NCI-H1048 (cell line): ENCODE results near the gene UBE2K.
"Not testable (repeated sequence)": the region's sequence is repeated elsewhere in the genome, so short reads cannot be mapped to it uniquely, and the experiment has no call there.

Experiments
- DNase-seq: peaks from one replicate; lab custom pipeline; 2025; lab: John Stamatoyannopoulos, UW

The UBE2K gene

DNA sequence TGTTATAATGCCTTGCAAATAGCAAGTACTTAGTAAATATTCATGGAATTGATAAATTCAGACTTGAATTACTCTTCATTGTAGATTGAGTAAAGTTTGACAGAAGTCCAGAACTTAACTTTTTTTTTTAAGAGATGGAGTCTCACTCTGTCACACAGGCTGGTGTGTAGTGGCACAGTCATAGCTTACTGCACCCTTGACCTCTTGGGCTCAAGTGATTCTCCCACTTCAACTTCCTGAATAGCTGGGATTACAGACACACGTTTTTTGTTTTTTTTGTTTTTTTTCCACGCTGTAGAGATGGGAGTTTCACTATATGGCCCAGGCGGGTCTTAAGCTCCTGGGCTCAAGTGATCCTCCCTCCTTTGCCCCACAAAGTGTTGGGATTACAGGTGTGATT, 32.1 kb downstream of the UBE2K start:
- no peak for DNase-seq

GRCh38 chr4:39731908-39732307, 34.0 kb downstream of the UBE2K start:
- no peak for DNase-seq

DNA sequence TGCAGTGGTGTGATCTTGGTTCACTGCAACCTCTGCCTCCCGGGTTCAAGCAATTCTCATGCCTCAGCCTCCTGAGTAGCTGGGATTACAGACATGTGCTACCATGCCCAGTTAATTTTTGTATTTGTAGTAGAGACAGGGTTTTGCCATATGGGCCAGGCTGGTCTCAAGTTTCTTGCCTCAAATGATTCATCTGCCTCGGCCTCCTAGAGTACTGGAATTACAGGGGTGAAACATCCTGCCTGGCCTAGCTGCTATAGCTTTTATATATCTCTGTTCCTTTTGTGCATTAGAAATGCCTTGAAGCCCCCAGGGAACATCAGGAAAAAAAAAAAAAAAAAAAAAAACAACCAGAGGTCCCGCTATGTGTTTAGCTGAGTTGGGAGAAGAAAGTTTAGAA, 34.8 kb downstream of the UBE2K start:
- no peak for DNase-seq

DNA sequence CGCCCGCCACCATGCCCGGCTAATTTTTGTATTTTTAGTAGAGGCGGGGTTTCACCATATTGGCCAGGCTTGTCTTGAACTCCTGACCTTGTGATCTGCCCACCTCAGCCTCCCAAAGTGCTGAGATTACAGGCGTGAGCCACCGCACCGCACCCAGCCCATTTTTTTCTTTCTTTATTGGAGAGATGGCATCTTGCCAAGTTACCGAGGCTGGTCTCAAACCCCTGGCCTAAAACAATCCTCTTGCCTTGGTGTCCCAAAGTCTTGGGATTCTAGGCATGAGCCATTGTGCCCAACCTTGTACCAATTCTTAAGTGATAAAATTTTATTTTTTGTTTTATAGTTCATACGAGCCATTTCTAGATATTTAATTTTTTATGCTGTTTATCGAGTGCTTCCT, 41.7 kb downstream of the UBE2K start:
- not testable (repeated sequence) for DNase-seq

- DNase-seq, result no peak
Measured at GRCh38 chr4:39741401-39741800, 43.5 kb downstream of the UBE2K start.

DNA sequence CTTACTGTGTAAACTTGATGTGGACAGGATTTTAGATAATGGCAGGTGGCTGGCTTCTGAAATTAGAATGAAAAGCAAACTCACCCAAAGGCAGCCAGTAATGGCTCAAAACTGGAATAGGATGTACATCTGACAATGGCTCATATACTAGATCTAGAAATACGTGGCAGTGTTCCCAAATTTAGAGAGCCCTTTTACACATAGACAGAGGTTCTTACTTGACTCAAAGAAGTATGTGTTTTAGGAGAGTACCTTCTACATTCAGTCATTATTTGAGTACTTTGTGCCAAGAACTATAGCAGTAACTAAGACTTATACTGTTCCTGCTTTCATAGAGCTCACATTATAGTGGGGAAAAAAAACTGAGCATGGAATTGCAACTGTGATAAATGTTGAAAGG, 48.0 kb downstream of the UBE2K start:
- DNase-seq, result no peak

GRCh38 chr4:39750216-39750615, 52.3 kb downstream of the UBE2K start:
- no peak for DNase-seq

- no peak for DNase-seq
Measured at GRCh38 chr4:39754309-39754708, 56.4 kb downstream of the UBE2K start.

- DNase-seq, result no peak
Measured at GRCh38 chr4:39756159-39756558, 58.2 kb downstream of the UBE2K start.

DNA sequence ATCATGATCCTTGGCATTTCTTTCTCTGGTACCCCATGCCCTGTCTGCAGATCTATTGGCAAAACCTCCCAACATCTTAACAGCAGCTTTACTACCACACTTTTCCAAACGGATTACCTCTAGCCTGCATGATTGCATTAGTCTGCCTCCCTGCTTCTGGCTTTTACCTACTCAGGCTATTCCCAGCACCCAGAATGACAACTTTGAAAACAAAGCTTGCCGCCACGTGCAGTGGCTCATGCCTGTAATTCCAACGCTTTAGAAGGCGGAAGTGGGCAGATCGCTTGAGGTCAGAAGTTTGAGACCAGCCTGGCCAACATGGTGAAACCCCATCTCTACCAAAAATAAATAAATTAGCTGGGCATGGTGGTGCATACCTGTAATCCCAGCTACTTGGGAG, 60.2 kb downstream of the UBE2K start:
- no peak for DNase-seq

DNA sequence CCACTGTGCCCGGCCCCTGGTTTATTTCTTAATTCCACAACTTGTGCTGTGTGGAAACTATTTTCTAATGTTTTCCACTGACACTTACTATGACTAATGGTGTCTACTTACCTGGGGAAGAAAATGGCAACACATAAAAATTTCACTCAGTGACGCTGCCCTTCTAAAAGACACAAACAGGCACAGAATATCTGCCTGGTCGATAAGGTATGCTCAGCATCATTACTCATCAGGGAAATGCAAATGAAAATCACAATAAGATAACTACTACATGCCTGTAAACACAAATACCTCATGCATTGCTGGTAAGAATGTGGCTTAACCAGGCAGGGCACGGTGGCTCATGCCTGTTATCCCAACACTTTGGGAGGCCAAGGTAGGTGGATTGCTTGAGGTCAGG, 61.6 kb downstream of the UBE2K start:
- DNase-seq, result no peak

GRCh38 chr4:39761005-39761667, 63.2 kb downstream of the UBE2K start:
- DNase-seq, result no peak

DNA sequence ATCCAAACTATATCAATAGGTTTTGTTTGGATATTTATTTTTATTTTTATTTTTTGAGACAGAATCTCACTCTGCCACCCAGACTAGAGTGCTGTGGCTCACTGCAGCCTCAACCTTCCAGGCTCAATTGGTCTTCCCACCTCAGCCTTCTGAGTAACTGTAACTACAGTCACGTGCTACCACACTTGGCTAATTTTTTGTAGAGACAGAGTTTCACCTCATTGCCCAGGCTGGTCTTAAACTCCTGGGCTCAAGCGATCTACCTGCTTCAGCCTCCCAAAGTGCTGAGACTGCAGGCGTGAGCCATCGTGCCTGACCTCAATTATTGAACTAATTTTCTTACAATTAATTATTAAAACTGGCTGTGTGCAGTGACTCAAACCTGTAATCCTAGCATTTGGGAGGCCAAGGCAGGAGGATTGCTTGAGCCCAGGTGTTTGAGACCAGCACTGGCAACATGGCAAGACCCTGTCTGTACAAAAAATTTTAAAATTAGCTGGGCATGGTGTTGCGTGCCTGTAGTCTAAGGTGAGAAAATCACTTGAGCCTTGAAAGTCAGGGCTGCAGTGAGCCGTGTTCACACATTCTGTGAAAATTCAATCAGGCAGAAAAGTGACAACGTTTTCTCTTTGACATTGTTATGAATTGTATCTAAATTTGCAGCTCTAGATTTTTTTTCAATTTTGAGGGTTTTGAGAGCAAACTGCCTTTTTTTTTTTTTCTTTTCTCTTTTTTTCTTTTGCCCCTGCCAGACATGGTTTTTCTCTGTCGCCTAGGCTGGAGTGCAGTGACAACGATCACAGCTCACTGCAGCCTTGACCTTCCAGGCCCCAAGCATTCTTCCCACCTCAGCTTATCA, 66.0 kb downstream of the UBE2K start:
- no peak for DNase-seq

- DNase-seq, result no peak
Measured at GRCh38 chr4:39770005-39770404, 72.1 kb downstream of the UBE2K start.

DNA sequence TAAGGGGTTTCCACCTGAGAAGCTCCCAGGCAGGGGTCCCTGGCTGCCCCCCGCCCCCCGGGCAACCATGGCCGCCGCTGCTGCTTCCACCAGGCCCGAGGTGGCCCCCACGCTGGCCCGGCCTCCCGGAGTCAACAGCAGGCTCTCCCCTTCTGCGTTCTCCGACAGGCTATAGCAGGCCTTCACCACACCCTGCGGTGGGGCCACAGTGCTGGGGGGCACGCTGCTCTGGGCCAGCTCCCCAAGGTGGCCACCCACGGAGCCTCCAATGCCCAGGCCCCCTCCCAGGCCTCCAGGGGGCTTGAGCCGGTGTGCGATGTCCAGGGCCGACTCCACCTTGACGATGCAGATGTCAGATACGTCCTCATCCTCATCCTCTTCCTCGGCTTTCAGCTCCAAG, 72.5 kb downstream of the UBE2K start:
- no peak for DNase-seq

DNA sequence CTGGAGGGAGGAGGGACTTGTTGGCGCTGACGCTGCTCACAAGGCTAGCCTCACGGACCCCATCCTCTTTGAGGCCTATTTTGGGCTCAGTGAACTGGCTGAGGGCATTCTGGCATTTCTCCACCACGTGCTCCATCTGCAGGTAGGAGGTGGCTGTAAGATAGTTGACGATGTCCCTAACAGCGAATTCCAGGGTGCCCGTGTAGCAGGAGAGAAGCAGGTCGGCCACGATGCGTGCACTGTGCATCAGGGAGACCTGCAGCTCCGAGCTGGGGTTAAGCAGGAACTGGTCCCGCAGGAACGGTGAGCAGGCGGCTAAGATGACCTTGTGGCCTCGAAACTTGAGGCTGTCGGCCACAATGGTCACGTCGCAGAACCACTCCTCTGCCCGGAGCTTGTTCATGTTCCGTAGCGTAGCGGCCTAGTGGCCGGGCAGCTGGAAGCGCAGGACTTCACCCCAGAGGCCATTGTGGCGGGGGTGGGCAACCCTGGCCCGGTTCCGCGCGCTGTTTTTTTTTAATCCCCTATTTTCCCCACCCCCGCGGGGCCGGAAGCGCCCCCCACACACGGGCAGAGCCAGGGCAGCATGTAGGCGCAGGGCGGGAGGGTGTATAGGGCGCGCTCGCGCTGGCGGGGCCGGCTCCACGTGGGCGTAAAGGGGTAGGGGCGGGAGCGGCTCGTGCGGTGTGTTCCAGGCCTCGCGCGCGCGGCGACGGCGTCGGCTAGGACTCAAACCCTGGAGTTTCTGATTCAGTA, 73.2 kb downstream of the UBE2K start:
- no peak for DNase-seq

- not testable (repeated sequence) for DNase-seq
Measured at GRCh38 chr4:39781988-39782387, 84.1 kb downstream of the UBE2K start.

DNA sequence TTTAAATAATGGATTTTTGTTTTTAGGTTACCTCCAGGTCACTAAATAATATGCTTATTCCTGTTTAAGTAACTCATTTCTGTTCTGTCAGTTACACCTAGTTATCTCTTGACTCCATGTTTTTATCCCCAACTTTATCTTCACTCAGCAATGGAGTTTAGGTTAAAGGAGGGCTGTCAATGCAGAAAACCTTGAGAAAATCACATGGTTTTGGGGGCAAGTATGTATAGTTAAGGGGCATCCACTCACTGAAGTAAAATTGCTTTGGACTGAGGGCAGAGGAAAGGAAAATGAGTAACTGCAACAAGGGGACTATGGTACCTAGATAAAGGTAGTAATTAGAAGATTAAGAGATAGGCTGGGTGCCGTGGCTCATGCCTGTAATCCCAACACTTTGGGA, 87.1 kb downstream of the UBE2K start:
- DNase-seq, result no peak

- DNase-seq, result no peak
Measured at GRCh38 chr4:39786838-39787237, 88.9 kb downstream of the UBE2K start.

DNA sequence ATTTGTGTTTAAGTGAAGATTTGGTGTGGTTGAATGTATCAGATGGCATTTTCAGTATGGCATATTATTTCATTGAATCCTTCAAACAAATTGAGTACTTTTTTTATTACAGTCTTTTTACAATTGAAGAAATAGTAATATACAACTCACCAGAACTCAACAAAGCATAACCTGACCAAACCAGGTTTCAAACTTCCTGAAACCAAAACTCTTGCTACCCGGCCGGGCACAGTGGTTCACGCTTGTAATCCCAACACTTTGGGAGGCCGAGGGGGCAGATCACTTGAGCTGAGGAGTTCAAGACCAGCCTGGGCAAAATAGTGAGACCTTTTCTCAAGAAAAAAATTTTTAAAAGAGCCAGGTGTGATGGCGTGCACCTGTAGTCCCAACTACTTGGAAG, 94.2 kb downstream of the UBE2K start:
- DNase-seq, result no peak

DNA sequence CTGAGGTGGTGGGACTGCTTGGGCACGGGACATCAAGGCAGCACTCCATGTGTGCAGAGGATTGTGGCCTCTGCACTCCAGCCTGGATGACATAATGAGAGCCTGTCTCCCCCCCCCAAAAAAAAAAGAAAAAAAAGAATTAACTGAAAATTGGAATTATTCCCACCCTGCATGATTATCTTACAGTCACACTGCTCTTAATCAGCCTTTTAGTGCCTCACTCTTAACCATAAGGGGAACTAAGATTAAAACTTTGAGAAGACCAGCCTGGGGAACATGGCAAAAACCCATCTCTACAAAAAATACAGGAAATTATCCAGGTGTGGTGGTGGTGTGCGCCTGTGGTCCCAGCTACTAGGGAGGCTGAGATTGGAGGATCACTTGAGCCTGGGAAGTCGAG, 94.6 kb downstream of the UBE2K start:
- DNase-seq, result no peak

DNA sequence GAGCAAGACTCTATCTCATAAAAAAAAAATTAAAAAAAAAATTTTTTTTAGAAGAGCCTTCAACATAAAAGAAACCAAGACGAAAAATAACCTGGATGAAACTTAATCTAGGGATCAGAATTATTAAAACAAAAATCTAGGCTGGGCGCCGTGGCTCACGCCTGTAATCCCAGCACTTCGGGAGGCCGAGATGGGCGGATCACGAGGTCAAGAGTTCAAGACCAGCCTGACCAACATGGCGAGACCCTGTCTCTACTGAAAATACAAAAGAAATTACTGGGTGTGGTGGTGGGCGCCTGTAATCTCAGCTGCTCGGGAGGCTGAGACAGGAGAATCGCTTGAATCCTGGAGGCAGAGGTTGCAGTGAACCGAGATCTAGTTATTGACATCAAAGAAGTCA, 95.0 kb downstream of the UBE2K start:
- DNase-seq, result not testable (repeated sequence)

- no peak for DNase-seq
Measured at GRCh38 chr4:39802005-39802404, 104.1 kb downstream of the UBE2K start.
